OCI-LY7 (cell line): ENCODE results near the gene EEF1AKMT2. TPM values are rescaled to one million over a fixed set of nuclear protein-coding genes. Genes with fewer than 3 reads are reported as not detected.

Experiments
- BruUV-seq: library from RNA; stranded (reverse); fragments of 400-500 nt; replicated peaks from 2 replicates; lab custom pipeline; 2021; lab: Mats Ljungman, UMichigan
- CTCF ChIA-PET: fragments of 300-600 bp; sonication (Branson Sonifier 250); formaldehyde crosslinking; loops from one replicate; lab custom pipeline; 2022; ENCODE audit warnings: antibody characterized with exemption; ENCODE audit not compliant: unreplicated experiment; lab: Charles Lee
- POLR2A ChIA-PET: fragments of 300-600 bp; sonication (Branson Sonifier 250); formaldehyde crosslinking; loops from one replicate; lab custom pipeline; 2022; ENCODE audit warnings: antibody characterized with exemption; lab: Charles Lee
- DNase-seq: peaks from one replicate; pipeline ENCODE4 v3.0.0-alpha.2; 2015; ENCODE audit warnings: low spot score
- H2AFZ ChIP-seq: fragments of 200-600 bp; sonication (generic), shearing (Covaris generic); 2 replicates; pipeline ENCODE4 v1.6.1; 2014; ENCODE audit warnings: mild to moderate bottlenecking, antibody characterized with exemption, low read length, moderate library complexity
- H3K27ac ChIP-seq: fragments of 200-600 bp; sonication (generic); 2 replicates; pipeline ENCODE4 v1.5.1; 2014; ENCODE audit warnings: mixed run types, low read depth, mild to moderate bottlenecking, moderate library complexity, low read length, inconsistent platforms; ENCODE audit not compliant: poor library complexity, severe bottlenecking
- H3K36me3 ChIP-seq: fragments of 200-600 bp; sonication (generic); 2 replicates; pipeline ENCODE4 v1.6.1; 2014; ENCODE audit warnings: mild to moderate bottlenecking, antibody characterized with exemption, low read length, moderate library complexity, mixed read lengths; ENCODE audit not compliant: insufficient read depth
- H3K4me1 ChIP-seq: fragments of 200-600 bp; sonication (generic); 2 replicates; pipeline ENCODE4 v1.5.1; 2014; ENCODE audit warnings: mild to moderate bottlenecking, low read length; ENCODE audit not compliant: insufficient read depth, poor library complexity, severe bottlenecking
- H3K4me2 ChIP-seq: fragments of 200-600 bp; sonication (generic); 2 replicates; pipeline ENCODE4 v1.6.1; 2014; ENCODE audit warnings: mild to moderate bottlenecking, low read length
- H3K4me3 ChIP-seq: fragments of 200-600 bp; sonication (generic); 2 replicates; pipeline ENCODE4 v1.5.1; 2014; ENCODE audit warnings: mild to moderate bottlenecking, low read depth, low read length; ENCODE audit not compliant: poor library complexity, severe bottlenecking
- H3K79me2 ChIP-seq: fragments of 200-600 bp; sonication (generic); 2 replicates; pipeline ENCODE4 v1.6.1; 2016; ENCODE audit warnings: low read depth, mild to moderate bottlenecking, low read length, moderate library complexity, mixed read lengths; ENCODE audit not compliant: insufficient read depth
- H3K9me2 ChIP-seq: fragments of 200-600 bp; sonication (generic); 2 replicates; pipeline ENCODE4 v1.6.1; 2016; ENCODE audit warnings: mild to moderate bottlenecking, low read length, mixed read lengths; ENCODE audit not compliant: insufficient read depth
- H3K9me3 ChIP-seq: fragments of 200-600 bp; sonication (generic); 2 replicates; pipeline ENCODE4 v1.6.1; 2014; ENCODE audit warnings: mild to moderate bottlenecking, mixed run types, low read length, mixed read lengths
- H4K20me1 ChIP-seq: fragments of 200-600 bp; sonication (generic); 2 replicates; pipeline ENCODE4 v1.6.1; 2014; ENCODE audit warnings: mild to moderate bottlenecking, antibody characterized with exemption, low read length, moderate library complexity, mixed read lengths; ENCODE audit not compliant: insufficient read depth
- EZH2phosphoT487 ChIP-seq: fragments of 200-600 bp; sonication (generic); IDR thresholded peaks from 2 replicates; pipeline ENCODE4 v1.6.1; 2018; ENCODE audit warnings: low read depth, borderline replicate concordance, mild to moderate bottlenecking, mixed run types, antibody characterized with exemption, low read length, moderate library complexity, mixed read lengths
- intact Hi-C: fragments of 100-400 bp; cut with micrococcal nuclease; formaldehyde crosslinking; loops from one replicate; pipeline ENCODE4 v1.10.0; 2022; ENCODE audit not compliant: unreplicated experiment
- total RNA-seq, 2 experiments: library from RNA; depleted of rRNA in 1 of 2; stranded (reverse); fragments of >200 nt in 1 of 2; shearing (Covaris generic) in 1 of 2; gene quantifications; 2 replicates each; pipeline ENCODE4 v1.2.3, GENCODE V29; 2014 to 2022
- TF ChIP-seq, protein P1 (sequence below): fragments of 200-600 bp; sonication (generic); conservative IDR thresholded peaks from 2 replicates; pipeline ENCODE4 v1.5.1; 2014; ENCODE audit warnings: mild to moderate bottlenecking, antibody characterized with exemption, low read length, moderate library complexity, mixed read lengths

The EEF1AKMT2 gene
- total RNA-seq, 2 experiments from 2014 or later = 32.4 to 37.7 TPM

DNA sequence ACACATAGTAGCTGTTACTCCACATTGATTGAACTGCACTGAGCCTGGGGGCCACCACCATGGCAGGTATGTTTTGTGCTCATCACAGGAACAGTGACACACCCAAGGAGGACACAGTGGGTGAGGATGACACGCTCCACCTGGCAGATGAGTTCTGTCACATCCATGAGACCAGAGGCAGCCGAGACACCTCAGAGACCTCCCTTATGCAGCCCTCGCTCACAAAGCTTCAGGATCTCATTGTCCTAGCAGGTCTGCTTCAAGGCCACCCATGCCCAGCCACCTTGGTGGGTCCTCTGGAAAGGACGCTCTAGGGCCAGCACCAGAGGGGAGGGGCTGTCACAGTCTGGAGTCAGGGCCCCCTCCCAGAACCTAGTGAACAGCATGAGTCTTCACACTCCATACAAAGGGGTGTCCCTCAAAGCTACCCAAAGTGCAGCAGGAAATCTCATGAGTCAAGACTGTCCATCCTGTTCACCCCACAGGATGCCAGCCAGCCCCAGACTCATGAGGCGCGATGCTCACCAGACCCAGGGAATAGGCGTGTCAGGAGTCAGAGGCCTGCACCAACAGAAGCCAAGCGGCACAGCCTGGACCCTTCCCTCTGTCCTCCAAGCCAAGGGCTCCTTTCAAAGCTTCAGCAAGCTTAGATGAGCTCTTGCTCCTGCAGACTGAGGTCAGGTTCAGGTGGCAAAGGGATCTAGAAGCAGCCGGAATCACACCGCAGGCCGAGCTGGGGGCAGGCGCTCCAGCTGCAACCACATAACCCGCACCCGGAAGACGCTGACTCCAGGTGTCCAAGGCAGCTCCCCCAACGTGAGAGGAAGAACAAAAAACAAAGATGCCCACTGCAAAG, 57.1 kb downstream of the EEF1AKMT2 start:
- no peak overlapping the region for H3K27ac ChIP-seq
- H3K4me2 ChIP-seq = no peak overlapping the region; the same call in 1 of the 2 replicates
- BruUV-seq = no TSS peak
- peaks cover 11% of the 10 kb centered on the region; the same call in 1 of the 2 replicates for H4K20me1 ChIP-seq
- no peak overlapping the region for H3K4me3 ChIP-seq
- DNase-seq = no peak
- TF ChIP-seq, protein P1, sequence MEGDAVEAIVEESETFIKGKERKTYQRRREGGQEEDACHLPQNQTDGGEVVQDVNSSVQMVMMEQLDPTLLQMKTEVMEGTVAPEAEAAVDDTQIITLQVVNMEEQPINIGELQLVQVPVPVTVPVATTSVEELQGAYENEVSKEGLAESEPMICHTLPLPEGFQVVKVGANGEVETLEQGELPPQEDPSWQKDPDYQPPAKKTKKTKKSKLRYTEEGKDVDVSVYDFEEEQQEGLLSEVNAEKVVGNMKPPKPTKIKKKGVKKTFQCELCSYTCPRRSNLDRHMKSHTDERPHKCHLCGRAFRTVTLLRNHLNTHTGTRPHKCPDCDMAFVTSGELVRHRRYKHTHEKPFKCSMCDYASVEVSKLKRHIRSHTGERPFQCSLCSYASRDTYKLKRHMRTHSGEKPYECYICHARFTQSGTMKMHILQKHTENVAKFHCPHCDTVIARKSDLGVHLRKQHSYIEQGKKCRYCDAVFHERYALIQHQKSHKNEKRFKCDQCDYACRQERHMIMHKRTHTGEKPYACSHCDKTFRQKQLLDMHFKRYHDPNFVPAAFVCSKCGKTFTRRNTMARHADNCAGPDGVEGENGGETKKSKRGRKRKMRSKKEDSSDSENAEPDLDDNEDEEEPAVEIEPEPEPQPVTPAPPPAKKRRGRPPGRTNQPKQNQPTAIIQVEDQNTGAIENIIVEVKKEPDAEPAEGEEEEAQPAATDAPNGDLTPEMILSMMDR = no peak
- TF ChIP-seq EZH2phosphoT487 = no peak
- H3K79me2 ChIP-seq = peaks cover 98% of the 10 kb centered on the region
- H3K4me1 ChIP-seq = peaks cover 74% of the 10 kb centered on the region
- CTCF ChIA-PET = interaction anchor here (0.6 kb wide), 1 partner anchor 29 kb away, joined by 3 read pairs; no protein-coding TSS in a partner anchor
- no peaks in the 10 kb centered on the region for H3K9me3 ChIP-seq
- POLR2A ChIA-PET = interaction anchor here (1.0 kb wide), 2 partner anchors 15 to 29 kb away, joined by 3 to 5 read pairs; no protein-coding TSS in a partner anchor
- intact Hi-C loops = no loop called here
- peaks cover 79% of the 10 kb centered on the region for H3K36me3 ChIP-seq
- no peak overlapping the region for H2AFZ ChIP-seq
- no peaks in the 10 kb centered on the region for H3K9me2 ChIP-seq

DNA sequence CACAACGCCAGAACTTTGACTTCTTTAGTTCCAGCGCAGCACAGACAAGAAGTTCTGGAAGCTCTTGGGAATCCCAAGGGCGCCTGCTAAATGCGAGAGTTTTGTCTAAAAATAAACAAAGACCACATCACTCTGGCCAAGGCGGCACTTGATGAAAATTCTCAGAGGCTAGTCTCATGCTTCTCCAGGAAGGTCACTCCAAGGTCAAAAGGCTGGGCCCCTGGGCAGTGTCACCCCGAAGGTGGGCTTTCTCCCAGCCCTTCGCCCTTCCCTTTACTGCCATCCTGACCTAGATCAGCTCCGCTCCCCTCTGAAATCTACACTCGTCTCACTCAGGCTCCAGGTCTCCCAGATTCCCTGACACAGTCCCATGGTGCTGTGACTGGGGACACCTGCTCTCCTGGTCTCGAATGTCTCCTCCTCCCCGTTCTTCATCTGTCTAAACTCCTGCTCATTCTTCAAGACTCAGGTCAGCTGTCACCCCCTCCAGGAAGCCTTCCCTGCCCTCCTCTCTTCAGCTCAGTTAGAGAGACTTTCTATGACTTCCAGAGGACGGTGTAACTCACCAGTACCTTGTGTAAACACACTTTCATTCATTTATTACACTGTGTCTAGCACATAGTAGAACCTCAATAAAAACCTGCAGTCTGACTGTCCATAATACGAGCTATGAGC, 58.0 kb downstream of the EEF1AKMT2 start:
- H3K27ac ChIP-seq = no peak overlapping the region
- DNase-seq = no peak
- H4K20me1 ChIP-seq = peaks cover 20% of the 10 kb centered on the region; the same call in 1 of the 2 replicates
- H3K36me3 ChIP-seq = peaks cover 84% of the 10 kb centered on the region
- no peak overlapping the region for H3K4me3 ChIP-seq
- peaks cover 98% of the 10 kb centered on the region for H3K79me2 ChIP-seq
- no peaks in the 10 kb centered on the region for H3K9me2 ChIP-seq
- H3K4me2 ChIP-seq = no peak overlapping the region
- no peak for TF ChIP-seq EZH2phosphoT487
- TF ChIP-seq, protein P1 = no peak
- H3K4me1 ChIP-seq = peaks cover 74% of the 10 kb centered on the region
- intact Hi-C loops = no loop called here
- no peaks in the 10 kb centered on the region for H3K9me3 ChIP-seq
- no TSS peak for BruUV-seq
- ChIA-PET CTCF (interaction anchor here (0.6 kb wide), 1 partner anchor 28 kb away, joined by 3 read pairs; no protein-coding TSS in a partner anchor), POLR2A (interaction anchor here (1.0 to 1.7 kb wide), 3 partner anchors 9 to 28 kb away, joined by 3 to 5 read pairs (median 5); no protein-coding TSS in a partner anchor)
- H2AFZ ChIP-seq = no peak overlapping the region
